Colonic mucosa (tissue), 4 donors: ENCODE data around the gene PLCH1. TPM values are rescaled to one million over a fixed set of nuclear protein-coding genes. Genes with fewer than 3 reads are reported as not detected.

Experiments
- DNase-seq: peaks from one replicate; pipeline ENCODE4 v3.0.0-alpha.2; 2020
- H3K27ac ChIP-seq: fragments of 200-600 bp; one replicate; pipeline ENCODE4 v1.8.0; 2021
- H3K27me3 ChIP-seq: fragments of 200-600 bp; one replicate; pipeline ENCODE4 v1.8.0; 2021
- H3K36me3 ChIP-seq: fragments of 200-600 bp; one replicate; pipeline ENCODE4 v1.8.0; 2021
- H3K4me1 ChIP-seq: fragments of 200-600 bp; one replicate; pipeline ENCODE4 v1.8.0; 2021; ENCODE audit warnings: mild to moderate bottlenecking
- H3K4me3 ChIP-seq: fragments of 200-600 bp; one replicate; pipeline ENCODE4 v1.8.0; 2021
- H3K9ac ChIP-seq, 2 donors: one replicate each; pipeline ENCODE4 v1.7.0; 2013; ENCODE audit warnings: control low read depth in 2 of 2, low read depth in 2 of 2, low read length in 2 of 2
- H3K9me3 ChIP-seq: fragments of 200-600 bp; one replicate; pipeline ENCODE4 v1.8.0; 2021
- intact Hi-C: fragments of 100-400 bp; cut with DNase I; formaldehyde crosslinking; loops from one replicate; pipeline ENCODE4 v1.14.1; 2022
- total RNA-seq, 2 donors: library from RNA; stranded (reverse); fragmentation: NEBNext Ultra II Directional in 1 of 2; extraction: Animal tissue kit (Norgen Biotek cat#: 25700) in 1 of 2; gene quantifications; one replicate each; pipeline ENCODE4 v1.2.1, GENCODE V29; 2021
- TF ChIP-seq, protein P1 (sequence below): fragments of 200-600 bp; IDR thresholded peaks from one replicate; pipeline ENCODE4 v1.8.0; 2022; ENCODE audit warnings: antibody characterized with exemption, mild to moderate bottlenecking
- donor health status: healthy.
- donor health status: DM: no; HTN: no; CAD: no.
- donor health status: DM: no; HTN: no; CAD: no.

The PLCH1 gene
- total RNA-seq, 2 donors from 2014 or later: 8.2 to 11.0 TPM

DNA sequence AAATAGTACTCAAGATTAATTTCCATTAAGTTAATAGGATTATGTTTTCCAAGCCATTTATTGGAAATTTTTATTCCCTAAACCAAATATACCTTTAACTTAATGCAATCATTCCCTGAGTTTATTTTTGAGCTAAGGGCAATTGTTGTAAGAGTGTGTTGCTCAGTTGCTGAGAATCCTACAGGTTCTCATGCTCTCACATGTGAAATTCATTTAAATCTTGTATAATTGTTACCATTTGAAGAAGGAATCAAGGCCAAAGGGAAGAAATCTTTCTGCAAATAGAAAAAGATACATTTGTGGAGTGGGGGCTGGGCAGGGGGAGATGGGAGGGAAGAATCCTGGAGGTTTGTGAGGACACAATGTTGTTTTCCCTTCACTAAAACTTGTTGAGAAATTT lies 248.7 kb downstream of the PLCH1 start:
- TF ChIP-seq, protein P1, sequence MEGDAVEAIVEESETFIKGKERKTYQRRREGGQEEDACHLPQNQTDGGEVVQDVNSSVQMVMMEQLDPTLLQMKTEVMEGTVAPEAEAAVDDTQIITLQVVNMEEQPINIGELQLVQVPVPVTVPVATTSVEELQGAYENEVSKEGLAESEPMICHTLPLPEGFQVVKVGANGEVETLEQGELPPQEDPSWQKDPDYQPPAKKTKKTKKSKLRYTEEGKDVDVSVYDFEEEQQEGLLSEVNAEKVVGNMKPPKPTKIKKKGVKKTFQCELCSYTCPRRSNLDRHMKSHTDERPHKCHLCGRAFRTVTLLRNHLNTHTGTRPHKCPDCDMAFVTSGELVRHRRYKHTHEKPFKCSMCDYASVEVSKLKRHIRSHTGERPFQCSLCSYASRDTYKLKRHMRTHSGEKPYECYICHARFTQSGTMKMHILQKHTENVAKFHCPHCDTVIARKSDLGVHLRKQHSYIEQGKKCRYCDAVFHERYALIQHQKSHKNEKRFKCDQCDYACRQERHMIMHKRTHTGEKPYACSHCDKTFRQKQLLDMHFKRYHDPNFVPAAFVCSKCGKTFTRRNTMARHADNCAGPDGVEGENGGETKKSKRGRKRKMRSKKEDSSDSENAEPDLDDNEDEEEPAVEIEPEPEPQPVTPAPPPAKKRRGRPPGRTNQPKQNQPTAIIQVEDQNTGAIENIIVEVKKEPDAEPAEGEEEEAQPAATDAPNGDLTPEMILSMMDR: no peak
- Histone ChIP-seq H3K27ac (no peak overlapping the region), H3K27me3 (no peaks in the 10 kb centered on the region), H3K4me3 (no peak overlapping the region), H3K36me3 (no peaks in the 10 kb centered on the region), H3K9me3 (no peaks in the 10 kb centered on the region), H3K4me1 (no peaks in the 10 kb centered on the region), H3K9ac (no peak overlapping the region)
- no peak for DNase-seq
- intact Hi-C loops: no loop called here

DNA sequence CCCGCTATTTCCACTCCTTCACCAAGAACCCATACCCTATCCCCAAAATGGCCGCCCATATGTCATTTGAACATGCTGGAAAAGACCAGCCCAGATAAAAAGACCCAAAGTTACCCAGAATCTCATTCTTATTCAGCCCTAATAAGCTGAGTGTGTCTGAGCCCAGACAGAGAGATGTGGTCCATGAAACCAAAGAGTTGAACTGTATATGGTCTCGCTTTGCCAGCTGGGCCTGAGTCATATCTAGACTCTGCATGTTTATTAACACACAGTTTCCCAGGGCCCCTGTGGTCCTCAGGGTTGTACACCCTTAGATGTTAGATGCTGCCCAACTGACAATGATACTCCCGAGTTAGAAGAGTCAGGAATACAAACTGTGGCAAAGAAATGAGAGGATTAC lies 249.5 kb downstream of the PLCH1 start:
- Histone ChIP-seq H3K27me3 (no peaks in the 10 kb centered on the region), H3K9ac (no peak overlapping the region), H3K4me3 (no peak overlapping the region), H3K9me3 (no peaks in the 10 kb centered on the region), H3K4me1 (no peaks in the 10 kb centered on the region), H3K27ac (no peak overlapping the region), H3K36me3 (no peaks in the 10 kb centered on the region)
- TF ChIP-seq, protein P1: no peak
- intact Hi-C loops: no loop called here
- no peak for DNase-seq

DNA sequence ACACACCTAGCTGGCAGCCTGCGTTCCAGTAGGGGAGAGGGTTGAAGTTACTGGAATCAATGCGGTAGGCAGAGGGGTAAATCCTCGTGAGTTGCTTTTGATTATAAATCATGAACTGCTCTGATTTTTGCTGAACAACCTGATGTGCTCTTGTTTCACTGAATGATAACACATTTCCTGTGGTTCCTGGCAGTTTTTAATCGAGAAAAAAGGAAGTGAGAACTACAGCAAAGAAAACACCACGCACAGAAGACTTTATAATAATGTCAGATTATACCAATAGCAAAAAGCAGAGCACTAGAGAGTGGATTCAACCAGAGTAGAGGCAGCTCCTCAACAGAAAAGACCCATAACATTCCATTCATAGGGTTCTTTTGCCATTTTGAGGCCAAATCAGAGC lies 250.5 kb downstream of the PLCH1 start:
- Histone ChIP-seq H3K9ac (no peak overlapping the region), H3K36me3 (no peaks in the 10 kb centered on the region), H3K4me1 (no peaks in the 10 kb centered on the region), H3K27me3 (no peaks in the 10 kb centered on the region), H3K4me3 (no peak overlapping the region), H3K27ac (no peak overlapping the region), H3K9me3 (no peaks in the 10 kb centered on the region)
- DNase-seq: no peak
- intact Hi-C loops: no loop called here
- TF ChIP-seq, protein P1: no peak

DNA sequence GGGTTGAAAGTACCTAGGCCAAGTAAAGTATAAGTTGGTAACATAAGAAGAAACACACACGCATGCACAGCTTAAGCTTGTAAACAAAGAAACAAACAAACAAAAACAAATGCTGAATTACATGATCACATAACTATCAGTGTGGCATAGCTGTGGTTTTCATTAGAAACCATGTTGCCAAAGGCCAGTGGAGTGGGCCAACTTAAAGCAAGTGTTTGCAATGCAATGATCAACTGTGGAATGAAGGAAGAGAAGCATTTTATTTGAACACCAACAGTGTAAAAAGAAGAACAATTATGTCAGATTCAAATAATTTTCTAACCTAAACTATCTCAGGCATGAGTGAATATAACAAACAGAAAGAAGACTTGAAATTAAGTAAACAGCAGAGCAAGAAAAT lies 252.0 kb downstream of the PLCH1 start:
- TF ChIP-seq, protein P1: no peak
- no peaks in the 10 kb centered on the region for H3K27me3 ChIP-seq
- intact Hi-C loops: no loop called here

DNA sequence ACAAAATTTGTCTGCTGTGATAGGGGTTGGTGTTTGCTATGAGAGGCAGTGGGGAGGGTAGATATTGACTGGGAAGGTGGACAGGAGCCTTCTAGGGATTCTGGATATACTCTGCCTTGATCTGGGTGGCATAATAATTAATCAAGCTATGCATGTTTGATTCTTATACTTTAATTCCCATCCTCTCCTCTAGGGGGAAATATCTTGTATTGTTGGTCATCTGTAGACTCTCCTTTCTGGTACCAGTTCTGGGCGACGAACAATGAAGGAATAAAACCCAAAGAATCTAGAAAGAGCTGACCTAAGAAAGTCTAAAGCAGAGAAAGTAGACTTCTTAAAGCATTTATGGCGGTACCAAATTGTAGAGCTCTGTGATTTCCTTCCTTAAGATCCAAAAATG lies 253.2 kb downstream of the PLCH1 start:
- H3K27me3 ChIP-seq: no peaks in the 10 kb centered on the region
- intact Hi-C loops: no loop called here
- DNase-seq: no peak
- H3K27ac ChIP-seq: no peak overlapping the region
- no peak overlapping the region for H3K9ac ChIP-seq
- H3K4me1 ChIP-seq: no peaks in the 10 kb centered on the region
- TF ChIP-seq, protein P1: no peak
- no peak overlapping the region for H3K4me3 ChIP-seq
- no peaks in the 10 kb centered on the region for H3K36me3 ChIP-seq
- no peaks in the 10 kb centered on the region for H3K9me3 ChIP-seq

More for the DNA sequence above, 252.0 kb downstream of the PLCH1 start:
- Histone ChIP-seq H3K4me1 (no peaks in the 10 kb centered on the region), H3K27ac (no peak overlapping the region), H3K4me3 (no peak overlapping the region), H3K36me3 (no peaks in the 10 kb centered on the region), H3K9ac (no peak overlapping the region), H3K9me3 (no peaks in the 10 kb centered on the region)
- DNase-seq: no peak

DNA sequence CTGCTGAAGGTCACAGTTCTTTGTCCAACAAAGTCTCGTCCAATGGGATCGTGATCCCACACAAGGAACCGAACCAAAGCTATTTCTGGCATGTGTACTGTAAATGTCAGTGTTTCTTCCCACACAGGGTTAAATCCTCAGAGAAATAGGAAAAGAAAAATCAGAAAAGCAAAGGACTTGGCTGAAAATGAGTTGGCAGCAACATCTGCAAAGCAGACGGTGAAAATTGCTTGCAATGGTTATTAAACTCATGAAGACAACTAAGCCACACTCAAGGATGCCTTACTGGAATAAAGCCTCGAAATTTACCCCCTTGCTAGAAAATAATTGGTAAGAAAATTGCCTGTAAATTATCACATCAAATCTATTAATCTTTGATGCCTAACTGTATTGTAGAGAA lies 256.2 kb downstream of the PLCH1 start:
- Histone ChIP-seq H3K9ac (no peak overlapping the region), H3K27me3 (no peaks in the 10 kb centered on the region), H3K27ac (no peak overlapping the region), H3K4me3 (no peak overlapping the region), H3K9me3 (no peaks in the 10 kb centered on the region), H3K4me1 (no peaks in the 10 kb centered on the region), H3K36me3 (no peaks in the 10 kb centered on the region)
- TF ChIP-seq, protein P1: no peak
- DNase-seq: no peak
- intact Hi-C loops: no loop called here
